Thyroid gland (tissue), 4 donors: ENCODE measurements around the gene HRK.

Experiments
- CTCF ChIP-seq, 6 experiments: fragments of 200-600 bp in 3 of 6; fragments of 450-650 bp in 3 of 6; sonication (generic) in 3 of 6; IDR thresholded peaks; one replicate each; pipeline ENCODE4 v1.5.1; 2016 to 2019; ENCODE audit warnings: antibody characterized with exemption in 6 of 6, mild to moderate bottlenecking in 2 of 6, inconsistent platforms in 1 of 6, moderate library complexity in 1 of 6
- POLR2A ChIP-seq, 2 donors: fragments of 450-650 bp; IDR thresholded peaks; one replicate each; pipeline ENCODE4 v1.6.1; 2017; ENCODE audit warnings: antibody characterized with exemption in 2 of 2, mild to moderate bottlenecking in 2 of 2, moderate library complexity in 1 of 2

- TF ChIP-seq CTCF (IDR thresholded peaks at IDR 0.05) (peak in 4 of 6 experiments; percentile 31 to 73 (median 44)), POLR2A (IDR thresholded peaks at IDR 0.05) (peak in 1 of 2 donors; percentile 12)
These were observed 35.5 kb upstream of the HRK start for GRCh38 chr12:116916714-116917114.
